ENCODE measurements around the gene ZNF483.
"Not testable (repeated sequence)": the region's sequence is repeated elsewhere in the genome, so short reads cannot be mapped to it uniquely, and the experiment has no call there.

The ZNF483 gene

GRCh38 chr9:111483858-111484571 lies 41.0 kb upstream of the ZNF483 start, which contains the start of gene ECPAS:
Gene ECPAS (minus strand): TSS chr9:111484383. CDS start chr9:111472918, 11,465 bp downstream.
- TF ChIP-seq CTCF (IDR thresholded peaks at IDR 0.05; ENCODE audit: low read depth, low read length): no peak
- peak within 1 kb of the TSS; percentile 87 to 90 for H3K4me3 ChIP-seq (replicated peaks in 1 of 2; ENCODE audit: low read depth in 2 of 2, low read length in 2 of 2)
- DNase-seq (ENCODE audit: low read depth in 2 of 2): peak; percentile 81 to 86

- no peak for DNase-seq (ENCODE audit: low read depth in 2 of 2)
- no peak for TF ChIP-seq CTCF (IDR thresholded peaks at IDR 0.05; ENCODE audit: low read depth, low read length)
Measured at GRCh38 chr9:111484572-111484894, 40.4 kb upstream of the ZNF483 start.

GRCh38 chr9:111497196-111497595 lies 27.8 kb upstream of the ZNF483 start:
- DNase-seq (ENCODE audit: low read depth in 2 of 2); H3K4me3 ChIP-seq (replicated peaks in 1 of 2; ENCODE audit: low read depth in 2 of 2, low read length in 2 of 2): not testable (repeated sequence)

More at GRCh38 chr9:111484572-111484894, 40.4 kb upstream of the ZNF483 start:
- peak overlapping the region; percentile 63 to 87 for H3K4me3 ChIP-seq (replicated peaks in 1 of 2; ENCODE audit: low read depth in 2 of 2, low read length in 2 of 2)

GRCh38 chr9:111501005-111501562 lies 23.9 kb upstream of the ZNF483 start:
- TF ChIP-seq CTCF (IDR thresholded peaks at IDR 0.05; ENCODE audit: low read depth, low read length): no peak
- no peak for DNase-seq (ENCODE audit: low read depth in 2 of 2)
- H3K4me3 ChIP-seq (replicated peaks in 1 of 2; ENCODE audit: low read depth in 2 of 2, low read length in 2 of 2): no peak overlapping the region

GRCh38 chr9:111501648-111502047 lies 23.3 kb upstream of the ZNF483 start:
- no peak overlapping the region for H3K4me3 ChIP-seq (replicated peaks in 1 of 2; ENCODE audit: low read depth in 2 of 2, low read length in 2 of 2)
- TF ChIP-seq CTCF (IDR thresholded peaks at IDR 0.05; ENCODE audit: low read depth, low read length): no peak
- no peak for DNase-seq (ENCODE audit: low read depth in 2 of 2)

GRCh38 chr9:111502506-111502905 lies 22.5 kb upstream of the ZNF483 start:
- no peak overlapping the region for H3K4me3 ChIP-seq (replicated peaks in 1 of 2; ENCODE audit: low read depth in 2 of 2, low read length in 2 of 2)
- no peak for DNase-seq (ENCODE audit: low read depth in 2 of 2)
- TF ChIP-seq CTCF (IDR thresholded peaks at IDR 0.05; ENCODE audit: low read depth, low read length): no peak

GRCh38 chr9:111511581-111511980 lies 13.4 kb upstream of the ZNF483 start:
- not testable (repeated sequence) for DNase-seq (ENCODE audit: low read depth in 2 of 2); H3K4me3 ChIP-seq (replicated peaks in 1 of 2; ENCODE audit: low read depth in 2 of 2, low read length in 2 of 2)

- DNase-seq (ENCODE audit: low read depth in 2 of 2): no peak
- H3K4me3 ChIP-seq (replicated peaks in 1 of 2; ENCODE audit: low read depth in 2 of 2, low read length in 2 of 2): no peak overlapping the region
- no peak for TF ChIP-seq CTCF (IDR thresholded peaks at IDR 0.05; ENCODE audit: low read depth, low read length)
Measured at GRCh38 chr9:111514967-111515366, 10.0 kb upstream of the ZNF483 start.

Data from cardiac fibroblast (primary cell).